Measurements from ENCODE around the gene SLC46A1. TPM values are rescaled to one million over a fixed set of nuclear protein-coding genes. Genes with fewer than 3 reads are reported as not detected.

Gene SLC46A1
- total and polyA plus RNA-seq, 2 of the 8 experiments (the other 6 are each of a cell fraction or from before 2014, with no cell fraction given) = 5.3 to 8.7 TPM

- no peak for TF ChIP-seq CHD7 (IDR thresholded peaks at IDR 0.05; ENCODE audit: insufficient replicate concordance, low read length)
- peak; percentile 44 for TF ChIP-seq KDM4A (IDR thresholded peaks at IDR 0.05; ENCODE audit: low read depth, low read length, severe bottlenecking)
- TF ChIP-seq CBX5 (IDR thresholded peaks at IDR 0.05; ENCODE audit: low read depth, low read length) = no peak
- no peak for TF ChIP-seq TAF1 (IDR thresholded peaks at IDR 0.05; ENCODE audit: low read depth, low read length)
- peak; percentile 65 for TF ChIP-seq MAX (IDR thresholded peaks at IDR 0.05)
- TF ChIP-seq FOSL1 (IDR thresholded peaks at IDR 0.05; ENCODE audit: insufficient read depth, low read depth, low read length) = no peak
- no peak for TF ChIP-seq BRCA1 (IDR thresholded peaks at IDR 0.05; ENCODE audit: low read depth, low read length)
- no peak for TF ChIP-seq TBP (IDR thresholded peaks at IDR 0.05; ENCODE audit: low read depth, low read length)
- no peak for TF ChIP-seq NRF1 (IDR thresholded peaks at IDR 0.05; ENCODE audit: low read depth, low read length)
- TF ChIP-seq E2F6 (IDR thresholded peaks at IDR 0.05) = peak; percentile 61; the same call in 1 of the 2 replicates
These were observed 33.6 kb downstream of the SLC46A1 start (continued) for GRCh38 chr17:28372203-28372944.
